ENCODE results near the gene RAP1GAP.

RAP1GAP gene

DNA sequence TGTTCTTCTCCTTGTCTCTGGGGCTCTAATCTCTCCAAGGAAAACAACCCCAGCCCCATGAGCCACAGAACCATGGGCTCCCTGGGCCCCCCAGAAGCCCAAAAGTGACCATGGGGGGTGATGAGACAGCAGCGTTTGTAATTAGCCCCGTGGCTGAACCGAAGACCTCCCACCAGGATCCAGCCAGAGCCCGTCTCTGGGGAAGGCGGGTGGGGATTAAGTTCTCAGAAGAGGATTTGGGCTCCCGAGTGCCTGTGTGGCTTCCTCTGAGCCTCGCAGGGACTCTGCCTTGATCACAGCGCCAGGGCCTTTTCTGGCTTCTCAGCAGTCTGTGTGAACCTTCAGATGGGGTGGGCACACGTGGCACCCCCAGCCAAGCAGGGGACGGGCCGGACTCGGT, 82.9 kb downstream of the RAP1GAP start:
- TF ChIP-seq, protein P1, sequence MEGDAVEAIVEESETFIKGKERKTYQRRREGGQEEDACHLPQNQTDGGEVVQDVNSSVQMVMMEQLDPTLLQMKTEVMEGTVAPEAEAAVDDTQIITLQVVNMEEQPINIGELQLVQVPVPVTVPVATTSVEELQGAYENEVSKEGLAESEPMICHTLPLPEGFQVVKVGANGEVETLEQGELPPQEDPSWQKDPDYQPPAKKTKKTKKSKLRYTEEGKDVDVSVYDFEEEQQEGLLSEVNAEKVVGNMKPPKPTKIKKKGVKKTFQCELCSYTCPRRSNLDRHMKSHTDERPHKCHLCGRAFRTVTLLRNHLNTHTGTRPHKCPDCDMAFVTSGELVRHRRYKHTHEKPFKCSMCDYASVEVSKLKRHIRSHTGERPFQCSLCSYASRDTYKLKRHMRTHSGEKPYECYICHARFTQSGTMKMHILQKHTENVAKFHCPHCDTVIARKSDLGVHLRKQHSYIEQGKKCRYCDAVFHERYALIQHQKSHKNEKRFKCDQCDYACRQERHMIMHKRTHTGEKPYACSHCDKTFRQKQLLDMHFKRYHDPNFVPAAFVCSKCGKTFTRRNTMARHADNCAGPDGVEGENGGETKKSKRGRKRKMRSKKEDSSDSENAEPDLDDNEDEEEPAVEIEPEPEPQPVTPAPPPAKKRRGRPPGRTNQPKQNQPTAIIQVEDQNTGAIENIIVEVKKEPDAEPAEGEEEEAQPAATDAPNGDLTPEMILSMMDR (IDR thresholded peaks at IDR 0.05; ENCODE audit: low read depth, low read length): no peak
- no peak overlapping the region for H3K4me3 ChIP-seq (ENCODE audit: low read depth, low read length)

DNA sequence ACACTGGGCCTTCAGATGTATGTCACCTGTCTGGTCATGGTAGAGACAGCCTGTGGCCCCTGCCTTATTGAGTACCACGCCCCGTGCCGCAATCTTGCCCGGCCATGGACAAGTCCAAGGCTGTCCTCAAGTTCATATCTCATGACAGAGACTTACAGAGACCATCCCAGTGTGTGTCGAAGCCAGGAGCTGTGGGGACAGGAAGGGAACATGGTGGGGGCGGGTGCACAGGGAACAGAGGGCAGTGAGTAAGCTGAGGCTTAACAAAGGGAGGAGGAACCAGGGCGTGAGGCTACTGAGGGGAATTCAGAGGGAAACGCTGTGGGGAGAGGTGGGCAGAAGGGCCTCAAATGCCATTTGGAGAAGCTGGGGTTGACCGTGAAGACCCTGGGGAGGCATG, 84.1 kb downstream of the RAP1GAP start:
- TF ChIP-seq, protein P1 (IDR thresholded peaks at IDR 0.05; ENCODE audit: low read depth, low read length): no peak
- H3K4me3 ChIP-seq (ENCODE audit: low read depth, low read length): no peak overlapping the region

DNA sequence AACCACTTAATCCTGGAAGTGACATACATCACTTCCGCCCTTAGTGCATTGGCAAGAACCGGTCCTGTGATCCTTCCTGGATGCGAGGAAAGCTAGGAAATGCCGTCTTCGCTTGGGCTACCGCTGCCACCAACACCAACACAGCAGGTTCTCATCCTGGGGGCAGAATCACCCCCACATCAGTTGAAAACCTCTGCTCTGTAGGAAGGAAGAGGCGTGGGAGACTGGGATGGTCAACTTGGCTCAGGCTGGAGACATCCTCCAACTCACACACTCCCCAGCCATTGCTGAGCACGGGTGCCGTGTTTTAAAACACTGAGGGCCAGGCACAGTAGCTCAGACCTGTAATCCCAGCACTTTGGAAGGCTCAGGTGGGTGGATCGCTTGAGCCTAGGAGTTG, 85.1 kb downstream of the RAP1GAP start:
- TF ChIP-seq, protein P1 (IDR thresholded peaks at IDR 0.05; ENCODE audit: low read depth, low read length): no peak
- no peak overlapping the region for H3K4me3 ChIP-seq (ENCODE audit: low read depth, low read length)

DNA sequence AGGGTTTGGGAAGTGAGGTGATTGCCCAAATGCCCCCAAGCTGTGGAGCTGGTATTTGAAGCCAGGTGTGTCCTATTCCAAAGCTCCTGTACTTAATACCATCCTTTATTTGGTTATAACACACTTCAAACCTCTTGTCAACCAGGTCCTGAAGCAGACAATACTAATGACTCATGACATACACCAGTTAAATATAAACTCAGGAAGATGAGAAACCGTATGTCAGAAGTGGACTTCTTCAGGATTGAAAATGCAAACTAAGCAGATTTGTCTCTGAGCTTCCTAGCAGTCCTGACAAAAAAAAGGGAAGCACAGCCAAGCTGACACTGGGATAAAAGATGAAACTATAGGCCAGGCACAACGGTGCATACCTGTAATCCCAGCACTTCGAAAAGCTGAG, 89.4 kb downstream of the RAP1GAP start:
- H3K4me3 ChIP-seq (ENCODE audit: low read depth, low read length): no peak overlapping the region
- TF ChIP-seq, protein P1 (IDR thresholded peaks at IDR 0.05; ENCODE audit: low read depth, low read length): no peak

DNA sequence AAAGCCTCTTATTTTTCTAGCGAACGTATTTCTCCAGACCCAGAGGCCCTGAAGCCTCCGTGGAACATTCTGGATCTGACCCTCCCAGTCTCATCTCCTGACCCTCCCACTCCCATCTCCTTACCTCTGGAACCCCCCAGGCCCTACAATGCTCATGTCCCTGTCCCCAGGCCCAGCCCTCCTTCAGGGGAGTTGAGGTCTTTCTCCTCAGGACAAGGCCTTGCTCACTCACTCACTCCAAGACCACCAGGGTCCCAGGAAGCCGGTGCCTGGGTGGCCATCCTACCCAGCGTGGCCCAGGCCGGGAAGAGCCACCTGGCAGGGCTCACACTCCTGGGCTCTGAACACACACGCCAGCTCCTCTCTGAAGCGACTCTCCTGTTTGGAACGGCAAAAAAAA, 91.2 kb downstream of the RAP1GAP start:
- TF ChIP-seq, protein P1 (IDR thresholded peaks at IDR 0.05; ENCODE audit: low read depth, low read length): no peak

DNA sequence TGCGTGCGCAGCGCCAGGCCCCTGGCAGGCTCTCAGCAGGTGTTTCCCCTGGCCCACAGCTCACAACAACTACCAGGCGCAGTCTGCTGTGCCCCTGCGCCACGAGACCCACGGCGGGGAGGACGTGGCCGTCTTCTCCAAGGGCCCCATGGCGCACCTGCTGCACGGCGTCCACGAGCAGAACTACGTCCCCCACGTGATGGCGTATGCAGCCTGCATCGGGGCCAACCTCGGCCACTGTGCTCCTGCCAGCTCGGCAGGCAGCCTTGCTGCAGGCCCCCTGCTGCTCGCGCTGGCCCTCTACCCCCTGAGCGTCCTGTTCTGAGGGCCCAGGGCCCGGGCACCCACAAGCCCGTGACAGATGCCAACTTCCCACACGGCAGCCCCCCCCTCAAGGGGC, 91.8 kb downstream of the RAP1GAP start:
- TF ChIP-seq, protein P1 (IDR thresholded peaks at IDR 0.05; ENCODE audit: low read depth, low read length): no peak
- no peak overlapping the region for H3K4me3 ChIP-seq (ENCODE audit: low read depth, low read length)

More for the DNA sequence above, 91.2 kb downstream of the RAP1GAP start:
- no peak overlapping the region for H3K4me3 ChIP-seq (ENCODE audit: low read depth, low read length)

DNA sequence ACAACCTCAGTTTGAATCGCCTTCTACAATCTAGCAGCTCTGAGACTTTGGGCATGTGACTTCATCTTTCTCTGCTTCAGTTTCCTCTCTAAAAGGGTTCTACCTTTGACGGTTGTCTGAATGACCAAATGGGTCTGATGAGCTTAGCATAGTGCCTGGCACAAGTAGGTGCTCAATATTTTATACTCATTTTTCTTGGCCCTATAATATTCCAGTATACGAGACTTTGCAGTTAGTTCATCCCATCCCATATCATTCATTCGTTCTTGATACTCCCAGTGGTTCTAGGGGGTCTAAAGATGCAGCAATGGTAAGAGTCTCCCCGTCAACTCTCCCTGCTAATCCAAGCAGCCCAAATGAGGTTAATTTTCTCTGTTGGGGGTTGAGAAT, 92.4 kb downstream of the RAP1GAP start:
- TF ChIP-seq, protein P1 (IDR thresholded peaks at IDR 0.05; ENCODE audit: low read depth, low read length): no peak

More for the DNA sequence above, 92.4 kb downstream of the RAP1GAP start:
- no peak overlapping the region for H3K4me3 ChIP-seq (ENCODE audit: low read depth, low read length)
